GM21717 (cell line): ENCODE measurements around the gene CACNA1S.

Source experiments
- ATAC-seq: cut with Tn5 transposase; IDR thresholded peaks from one replicate; pipeline ENCODE4 v1.9.1; 2021; ENCODE audit warnings: mild to moderate bottlenecking, moderate library complexity; ENCODE audit not compliant: unreplicated experiment

The CACNA1S gene

DNA sequence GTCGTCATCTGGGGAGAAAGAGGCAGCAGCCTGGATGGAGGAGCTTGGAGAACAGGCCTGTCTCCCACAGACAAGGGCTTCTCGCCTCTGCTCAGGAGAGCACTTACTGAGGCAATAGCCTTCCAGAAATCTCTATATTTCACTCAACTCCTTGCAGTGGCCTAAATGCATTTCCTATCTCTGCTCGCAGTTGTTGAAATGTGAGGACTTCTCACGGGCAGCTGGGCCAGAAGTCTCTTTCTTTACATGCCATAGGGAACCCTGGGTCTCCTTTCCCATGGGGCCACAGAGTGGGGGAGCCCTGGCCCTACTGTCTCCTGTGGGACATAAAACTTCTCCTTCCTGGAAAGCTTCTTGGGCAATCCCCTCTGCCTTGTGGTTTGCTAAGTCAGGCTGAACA is 45.2 kb downstream of the CACNA1S start:
- ATAC-seq: no peak

DNA sequence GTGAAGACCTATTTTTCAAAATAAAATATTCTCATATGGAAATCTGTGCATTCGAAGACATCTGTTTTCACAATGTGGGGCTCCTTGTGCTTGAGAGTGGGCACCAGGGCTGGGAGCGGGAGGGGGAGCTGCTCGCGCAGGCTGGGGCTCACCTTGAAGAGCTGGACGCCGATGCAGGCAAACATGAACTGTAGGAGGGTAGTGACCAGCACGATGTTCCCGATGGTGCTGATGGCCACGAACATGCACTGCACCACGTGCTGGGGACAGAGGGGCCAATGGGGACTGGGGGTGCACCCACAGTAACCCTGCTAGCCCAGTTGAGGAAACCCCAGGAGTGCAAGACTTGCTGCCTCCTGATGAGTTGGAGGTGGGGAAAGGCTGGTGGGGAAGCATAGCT is 46.5 kb downstream of the CACNA1S start:
- ATAC-seq: no peak

DNA sequence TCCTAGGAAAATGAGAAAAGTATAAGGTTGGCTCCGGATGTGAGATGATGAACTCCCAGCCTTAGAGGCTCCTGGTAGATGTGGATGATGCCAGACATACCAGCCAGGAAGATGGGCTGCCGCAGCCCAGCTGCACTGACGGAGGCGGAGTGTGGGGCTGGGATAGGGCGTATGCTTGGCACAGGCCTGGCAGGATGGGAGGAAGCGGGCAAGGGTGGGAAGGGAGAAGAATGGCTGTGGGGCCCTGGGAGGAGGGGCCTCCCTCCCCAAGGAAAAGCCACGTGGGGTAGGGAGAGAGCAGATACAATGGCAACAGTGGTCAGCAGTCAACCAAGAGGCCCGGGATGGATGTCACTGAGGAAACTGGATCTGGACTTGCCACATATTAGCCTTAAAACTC is 47.4 kb downstream of the CACNA1S start:
- ATAC-seq: no peak

DNA sequence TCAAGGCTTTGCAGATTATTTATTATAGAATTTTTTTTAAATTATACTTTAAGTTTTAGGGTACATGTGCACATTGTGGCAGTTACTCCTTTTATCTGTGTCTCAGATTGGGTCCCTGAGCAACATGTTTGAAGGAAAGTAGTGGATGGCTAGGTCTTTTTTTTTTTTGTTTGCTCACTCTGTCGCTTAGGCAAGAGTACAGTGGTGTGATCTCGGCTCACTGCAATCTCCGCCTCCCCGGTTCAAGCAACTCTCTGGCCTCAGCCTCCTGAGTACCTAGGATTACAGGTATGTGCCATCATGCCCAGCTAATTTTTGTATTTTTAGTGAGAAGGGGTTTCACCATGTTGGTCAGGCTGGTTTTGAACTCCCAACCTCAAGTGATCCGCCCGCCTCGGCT is 49.1 kb downstream of the CACNA1S start:
- no peak for ATAC-seq

DNA sequence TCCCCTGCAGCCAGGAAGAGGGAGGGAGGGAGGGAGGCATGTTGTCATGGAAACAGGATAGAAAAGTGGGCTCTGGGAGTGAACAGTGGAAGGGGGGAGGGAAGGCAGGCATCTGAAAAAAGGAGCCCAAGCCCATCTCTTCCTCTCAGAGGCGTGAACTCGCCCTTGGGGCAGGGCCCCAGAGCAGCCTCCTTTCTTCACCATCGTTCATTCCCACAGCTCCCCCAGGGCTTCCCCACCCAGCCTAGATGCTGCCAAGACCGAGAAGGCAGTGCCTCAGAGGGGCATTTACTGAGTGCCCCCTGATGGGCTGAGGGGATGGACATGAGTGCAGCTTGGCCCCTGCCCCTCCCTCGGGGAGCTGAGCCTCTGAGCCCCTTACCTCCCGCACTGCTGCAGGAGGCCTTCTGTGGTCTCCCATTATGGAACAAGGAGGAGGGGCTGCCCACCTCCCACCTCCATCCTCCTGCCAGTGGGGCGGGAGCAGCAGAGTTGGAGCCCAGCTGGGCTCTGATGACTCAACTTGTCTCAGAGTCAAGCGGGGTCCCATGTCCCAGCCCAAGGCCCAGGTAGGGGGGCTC is 49.6 kb downstream of the CACNA1S start:
- no peak for ATAC-seq

DNA sequence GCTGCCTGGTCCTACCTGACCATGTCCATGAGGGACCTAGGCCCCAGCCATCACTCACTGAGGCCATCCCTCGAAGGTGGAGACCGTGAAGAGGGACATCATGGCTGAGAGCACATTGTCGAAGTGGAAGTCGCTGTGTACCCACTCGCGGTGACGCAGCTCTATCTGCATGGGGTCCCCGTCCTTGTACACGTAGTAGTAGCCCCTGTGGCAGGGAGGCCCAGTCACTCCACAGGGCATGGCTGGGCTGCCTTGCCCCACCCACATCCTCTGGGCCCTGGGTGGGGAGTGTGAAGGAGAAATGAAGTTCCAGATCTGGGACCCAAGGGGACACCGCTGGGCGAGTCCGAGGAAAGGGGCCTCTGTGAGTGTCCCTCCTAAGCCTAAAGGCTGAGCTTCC is 50.3 kb downstream of the CACNA1S start:
- ATAC-seq: no peak

DNA sequence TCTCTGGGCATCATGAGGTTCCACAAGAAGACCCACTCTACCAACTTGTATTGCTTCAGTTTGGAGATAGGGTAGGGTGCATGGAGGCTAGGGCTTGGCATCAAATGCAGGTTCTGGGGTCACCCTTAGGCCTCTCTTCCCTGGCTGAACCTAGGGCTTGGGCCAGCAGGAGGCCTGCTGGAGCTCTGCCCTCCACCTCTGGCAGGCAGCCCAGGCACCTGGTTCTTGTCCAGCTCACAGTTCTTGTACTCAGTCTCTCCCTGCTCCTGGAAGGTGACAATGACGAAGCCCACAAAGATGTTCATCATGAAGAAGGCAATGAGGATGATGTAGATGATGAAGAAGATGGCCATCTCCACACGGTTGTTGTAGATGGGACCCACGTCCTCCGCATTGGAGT is 51.2 kb downstream of the CACNA1S start:
- no peak for ATAC-seq

DNA sequence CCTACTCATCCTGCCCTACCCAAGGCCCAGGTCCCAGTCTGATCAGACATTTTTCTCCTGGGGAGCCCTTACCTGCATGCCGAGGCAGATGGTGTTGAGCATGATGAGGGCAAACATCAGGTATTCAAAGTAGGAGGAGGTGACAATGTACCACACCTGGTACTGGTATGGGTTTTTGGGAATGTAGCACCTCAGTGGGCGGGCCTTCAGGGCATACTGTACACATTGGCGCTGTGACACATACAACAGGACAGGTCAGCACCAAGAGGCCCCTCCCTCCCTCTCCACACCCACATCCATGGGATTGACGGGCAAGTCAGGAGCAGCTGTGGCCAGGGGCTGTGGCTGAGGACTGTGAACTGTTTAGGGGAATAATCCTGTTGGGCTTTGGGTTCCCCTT is 51.6 kb downstream of the CACNA1S start:
- ATAC-seq: no peak

DNA sequence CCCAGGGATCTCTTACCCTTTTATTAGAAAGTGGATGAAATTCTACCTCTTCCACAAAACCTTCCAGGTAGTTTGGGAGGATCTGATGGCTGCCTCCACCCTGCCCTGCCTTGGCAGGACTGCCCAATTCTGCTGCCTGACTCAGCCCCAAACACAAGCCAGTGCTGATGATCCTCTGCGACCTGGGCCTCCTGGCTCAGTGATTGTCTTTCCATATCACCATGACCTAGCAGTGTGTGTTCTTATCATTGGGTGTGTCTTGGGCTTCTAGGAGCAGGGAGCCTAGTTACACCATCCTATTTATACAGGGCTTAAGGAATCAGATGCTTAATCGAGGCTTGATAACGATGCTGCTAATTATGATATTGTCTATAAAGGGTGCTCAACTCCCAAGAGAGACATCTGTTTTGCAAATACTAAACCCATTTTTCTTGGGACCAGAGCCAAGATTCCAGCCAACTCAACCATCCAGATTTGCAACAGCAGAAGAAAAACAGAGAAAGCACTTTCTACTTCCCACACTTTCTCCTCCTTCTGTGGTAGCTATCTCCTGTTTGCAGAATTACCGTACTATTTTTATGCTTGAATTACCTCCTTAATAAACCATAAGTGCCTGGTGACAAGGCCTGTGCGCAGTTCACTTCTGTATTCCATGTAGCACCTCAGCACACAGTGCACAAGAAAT is 52.2 kb downstream of the CACNA1S start:
- ATAC-seq: no peak

DNA sequence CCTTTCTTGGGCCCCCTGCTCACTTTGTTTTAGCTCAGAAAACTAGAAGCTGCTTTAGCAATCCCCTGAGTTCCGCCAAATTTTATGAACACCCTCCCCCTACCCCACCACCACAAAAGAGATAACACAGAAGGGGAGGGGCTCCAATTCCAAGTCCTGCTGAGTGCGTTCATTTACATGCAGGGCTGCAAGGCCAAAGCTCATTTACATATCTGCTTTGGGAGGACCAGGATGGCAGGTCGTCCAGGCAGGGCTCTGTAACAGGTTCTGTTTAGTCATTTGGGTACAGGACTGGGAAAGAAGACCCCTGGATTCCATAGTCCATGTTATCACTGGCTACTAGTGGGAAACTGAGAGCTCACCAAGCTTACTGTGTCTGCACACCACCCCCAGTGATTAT is 52.8 kb downstream of the CACNA1S start:
- ATAC-seq: no peak

DNA sequence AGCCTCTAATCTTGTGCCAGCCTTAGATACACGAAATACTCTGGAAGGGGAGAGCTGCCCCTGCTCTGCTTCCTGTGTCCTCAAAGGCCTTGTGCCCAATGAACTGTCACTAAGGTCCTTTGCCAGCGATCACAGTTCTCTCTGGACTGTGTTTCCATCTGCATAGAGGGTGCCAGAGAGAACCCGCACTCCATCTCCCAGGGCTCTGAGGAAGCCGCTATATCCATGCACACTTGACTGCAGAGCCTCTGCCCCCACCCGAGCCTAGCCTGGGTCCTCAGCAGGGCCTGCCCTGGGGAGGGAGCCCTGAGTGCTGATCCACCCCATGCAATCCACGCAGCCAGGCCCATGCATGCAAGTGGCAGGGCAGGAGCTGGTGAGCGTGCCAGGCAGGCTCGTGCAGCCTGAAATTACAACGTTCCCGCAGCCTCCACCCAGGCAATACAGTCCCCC is 58.1 kb downstream of the CACNA1S start:
- ATAC-seq: no peak

DNA sequence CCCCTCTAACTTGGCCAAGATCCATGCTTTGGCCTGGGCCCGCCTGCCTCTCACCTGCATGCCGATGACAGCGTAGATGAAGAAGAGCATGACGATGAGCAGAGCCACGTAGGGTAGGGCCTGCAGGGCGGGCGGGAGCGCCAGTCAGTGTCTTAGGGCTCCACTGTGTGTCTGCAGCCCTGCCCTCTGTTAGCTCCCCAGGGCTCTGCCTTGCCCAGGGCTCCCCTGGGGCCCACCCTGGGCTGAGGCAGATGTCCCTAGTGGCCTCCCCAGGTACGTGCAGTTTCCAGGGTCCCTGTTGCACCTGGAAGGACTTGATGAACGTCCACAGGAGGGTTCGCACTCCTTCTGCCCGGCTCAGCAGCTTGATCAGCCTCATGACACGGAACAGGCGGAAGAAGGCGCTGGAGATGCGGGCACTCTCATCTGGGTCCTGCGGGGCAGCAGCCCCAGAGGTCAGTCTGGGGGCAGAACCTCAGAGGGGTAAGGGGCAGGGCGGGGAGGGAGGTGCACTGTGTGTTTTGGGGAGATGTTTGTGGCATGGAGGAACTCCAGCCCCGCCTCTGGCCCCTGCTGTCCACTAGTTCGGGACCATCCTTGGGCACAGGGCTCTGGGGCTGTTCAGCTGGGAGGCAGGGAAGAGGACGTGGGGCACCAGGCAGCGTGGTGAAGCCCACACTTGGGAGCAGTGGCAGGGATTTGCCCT is 58.9 kb downstream of the CACNA1S start:
- ATAC-seq: no peak

DNA sequence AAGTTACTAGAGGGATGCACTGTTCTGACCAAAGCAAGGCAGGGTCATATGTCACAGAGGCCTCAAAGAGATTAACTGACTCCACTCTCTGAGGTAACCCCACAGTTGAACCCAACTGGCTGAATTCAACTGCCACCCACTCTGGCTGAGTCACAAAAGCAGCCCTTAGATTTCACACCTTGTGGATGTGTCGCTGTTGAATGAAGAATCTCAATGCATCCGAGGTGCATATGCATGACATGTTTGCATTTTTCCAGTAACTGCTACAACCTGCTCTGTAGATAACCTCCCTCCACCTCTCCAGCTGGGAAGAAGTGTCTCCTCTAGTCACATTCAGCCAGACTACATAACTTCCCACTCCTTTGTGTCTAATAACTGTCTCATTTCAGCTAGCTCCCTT is 60.8 kb downstream of the CACNA1S start:
- ATAC-seq: no peak

DNA sequence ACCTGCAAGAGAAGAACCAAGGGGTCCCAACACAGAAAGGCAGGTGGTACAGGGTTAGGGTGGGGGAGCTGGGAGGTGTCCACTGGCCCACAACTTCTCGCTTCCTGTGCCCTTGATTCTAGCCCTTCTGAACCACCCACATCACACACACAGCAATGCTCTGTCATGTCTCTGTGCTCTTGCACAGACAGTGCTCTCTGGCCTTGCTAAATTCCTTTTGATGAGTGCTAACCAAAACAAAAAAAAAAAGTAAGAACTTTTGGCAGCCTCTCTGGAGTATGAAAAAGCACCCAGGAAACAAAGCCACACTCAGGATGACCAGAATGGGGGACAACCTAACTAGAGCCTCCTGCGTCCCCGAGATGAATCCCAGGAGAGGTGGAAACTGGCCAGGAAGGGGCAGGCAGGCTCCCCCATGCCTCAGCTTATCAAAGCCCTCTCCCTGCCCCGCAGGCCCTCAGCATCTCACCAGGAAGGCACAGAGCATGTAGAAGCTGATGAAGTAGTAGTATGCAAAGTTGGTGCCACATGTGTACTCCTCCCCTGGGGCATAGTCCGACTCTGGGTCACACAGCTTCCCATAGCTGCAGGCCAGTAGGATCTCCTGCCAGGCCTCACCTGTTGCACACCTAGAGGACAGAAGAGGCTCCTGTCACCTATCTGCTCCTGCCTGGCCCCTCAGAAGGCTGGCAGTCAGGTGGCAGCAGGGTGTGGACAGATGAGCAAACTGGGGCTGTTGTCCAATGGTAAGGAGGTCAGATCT is 61.5 kb downstream of the CACNA1S start:
- ATAC-seq: no peak

DNA sequence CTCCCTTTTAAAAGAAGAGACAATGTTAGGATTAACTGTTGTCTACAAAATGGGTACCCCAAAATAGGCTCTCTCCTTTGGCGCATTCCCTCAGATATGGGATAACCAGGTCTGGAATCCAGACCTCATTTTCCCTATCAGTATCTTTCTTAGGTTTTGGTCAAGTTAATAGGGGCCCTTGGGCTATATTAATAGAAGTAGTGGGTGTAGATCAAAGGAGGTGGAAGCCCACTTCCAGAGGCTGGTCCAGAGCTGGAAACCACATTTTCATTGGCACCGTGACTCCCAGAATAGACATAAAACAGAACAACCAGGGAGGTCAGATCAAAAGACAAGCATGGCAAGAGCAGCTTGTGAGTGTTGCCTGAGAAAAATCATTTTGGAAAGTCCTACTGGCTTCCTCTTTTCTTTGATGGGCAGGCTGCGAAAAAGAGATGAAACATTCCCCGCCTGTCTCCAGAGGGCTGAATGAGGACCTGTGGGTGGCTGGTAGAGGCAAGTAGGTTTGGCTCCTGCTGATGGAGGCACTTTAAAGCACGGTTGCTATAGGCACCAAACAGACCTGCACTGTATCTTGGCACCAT is 62.9 kb downstream of the CACNA1S start:
- no peak for ATAC-seq

DNA sequence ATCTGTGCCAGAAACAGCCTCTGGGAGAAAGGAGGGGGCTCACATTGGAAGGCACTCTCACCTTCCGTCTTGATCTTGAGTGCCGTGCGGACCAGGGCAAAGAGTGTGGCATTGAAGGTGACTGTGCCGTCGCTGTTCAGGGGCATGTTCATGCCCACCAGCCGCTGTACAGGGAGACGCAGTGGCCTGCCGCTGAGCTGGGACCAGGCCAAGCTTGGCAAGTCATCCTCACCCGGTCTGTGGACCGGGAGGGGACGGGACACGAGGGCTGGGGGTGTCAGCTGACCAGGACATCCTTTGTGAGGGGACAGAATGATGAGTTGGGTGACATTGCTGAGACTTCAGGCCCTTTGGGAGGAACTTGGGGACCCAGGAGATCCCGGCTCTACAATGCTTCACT is 63.7 kb downstream of the CACNA1S start:
- ATAC-seq: no peak

DNA sequence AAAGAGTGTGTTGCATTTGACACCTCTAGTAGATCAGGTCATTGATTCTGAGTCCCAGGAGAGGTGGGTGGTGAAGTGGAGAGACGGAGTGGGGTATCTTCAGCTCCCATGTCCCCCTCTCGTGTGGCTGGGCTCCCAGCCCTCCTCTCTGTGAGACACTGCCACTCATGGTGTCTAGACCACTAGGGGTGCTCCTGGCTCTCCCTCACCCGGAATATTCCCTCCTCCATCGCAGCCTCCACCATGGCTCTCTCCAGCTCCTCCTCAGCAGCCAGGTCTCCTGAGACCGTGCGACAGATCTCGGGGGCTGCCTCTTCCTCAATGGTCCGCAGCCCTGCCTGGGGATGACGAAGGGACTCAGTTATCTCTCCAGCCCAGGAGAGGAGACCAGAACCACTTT is 68.1 kb downstream of the CACNA1S start:
- no peak for ATAC-seq

DNA sequence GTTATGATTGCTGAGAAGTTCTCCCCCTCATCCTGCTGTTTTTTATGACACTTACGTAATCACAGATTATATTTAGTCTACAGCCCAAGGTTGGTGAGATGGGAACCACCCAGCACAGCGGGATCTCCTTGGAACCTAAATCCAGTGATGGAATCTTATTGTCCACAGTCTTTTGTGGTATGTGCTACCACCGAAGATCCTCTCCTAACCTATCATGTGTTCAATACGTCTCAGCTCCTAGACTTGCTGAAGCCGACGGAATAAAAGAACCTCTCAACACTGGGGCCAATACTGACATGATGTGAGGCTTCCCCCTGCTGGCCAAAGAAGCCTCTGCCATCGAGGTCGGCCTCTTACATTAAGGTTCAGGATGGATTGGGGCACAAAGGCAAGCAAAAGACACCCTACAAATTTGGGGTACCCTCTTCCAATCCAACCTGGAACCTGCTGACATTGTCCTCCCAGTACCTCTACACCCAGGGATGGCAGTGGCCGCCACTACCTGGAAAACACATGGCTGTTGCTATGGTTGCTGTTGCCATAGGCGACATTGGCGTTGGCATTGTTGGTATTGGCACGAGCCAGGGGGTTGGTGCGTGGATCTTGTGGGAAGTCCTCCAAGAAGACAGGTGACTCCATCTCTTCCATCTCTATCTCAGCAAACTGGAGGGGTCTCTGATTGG is 69.3 kb downstream of the CACNA1S start:
- ATAC-seq: peak; percentile 61

DNA sequence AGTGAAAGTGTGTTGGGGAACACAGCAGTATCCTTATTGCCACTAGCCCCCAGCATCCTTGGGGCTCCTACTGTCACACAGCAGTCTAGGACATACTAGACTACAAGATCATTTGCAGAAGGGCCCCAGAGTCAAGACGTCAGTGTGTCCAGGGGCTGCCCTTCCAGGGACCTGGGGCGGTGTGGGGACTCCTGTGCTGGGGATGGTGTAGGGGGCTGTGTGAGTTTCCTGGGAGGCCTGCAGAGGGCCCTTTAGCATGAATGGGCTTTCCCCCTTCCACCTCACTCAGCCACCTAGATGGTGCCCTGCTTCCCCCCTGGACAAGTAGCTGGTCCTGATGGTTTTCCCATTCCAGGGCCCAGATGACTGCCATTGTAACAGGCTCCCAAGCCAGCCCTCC is 71.2 kb downstream of the CACNA1S start:
- no peak for ATAC-seq

DNA sequence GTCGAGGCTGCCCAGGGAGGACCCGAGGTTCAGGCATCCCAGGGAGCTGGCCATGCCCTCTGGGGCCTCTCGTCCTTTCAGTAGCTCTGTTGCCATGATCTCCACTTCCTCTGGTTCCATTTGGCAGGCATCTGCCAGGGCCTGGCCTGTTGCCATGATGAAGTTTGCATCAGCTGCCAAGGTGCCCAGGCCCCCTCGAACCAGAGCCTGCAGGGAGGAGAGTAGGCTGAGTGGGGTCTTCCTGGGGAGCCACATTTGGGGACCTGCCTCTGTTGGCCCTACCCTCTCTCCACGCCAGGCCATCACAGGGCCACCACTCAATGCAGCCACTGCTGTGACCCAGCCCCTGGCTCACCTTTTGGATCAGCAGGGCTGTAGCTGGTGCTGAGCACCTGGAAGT is 72.3 kb downstream of the CACNA1S start:
- ATAC-seq: no peak

DNA sequence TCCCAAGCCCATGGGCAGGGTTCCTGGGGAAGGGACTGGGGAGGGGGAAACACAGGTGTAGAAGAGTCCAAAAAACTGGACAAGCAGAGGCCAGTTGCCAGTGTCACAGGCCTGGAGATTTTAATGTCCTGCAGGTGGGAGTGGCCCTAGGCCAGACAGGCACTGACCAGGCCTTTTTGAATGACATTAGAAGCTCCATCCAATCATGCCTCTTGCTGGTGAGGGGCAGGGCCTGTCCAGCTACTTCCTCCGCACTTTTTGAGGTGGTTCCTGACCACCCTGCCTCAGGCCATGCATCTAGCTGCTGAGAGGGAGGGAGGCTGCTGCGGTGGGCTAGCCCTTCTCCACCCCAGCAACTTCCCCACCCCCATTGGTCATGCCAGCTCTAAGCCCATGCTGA is 72.8 kb downstream of the CACNA1S start:
- no peak for ATAC-seq
